Astrocyte of the spinal cord (primary cell): ENCODE results near the gene PAN2.

Experiments
- DNase-seq: peaks from one replicate; pipeline ENCODE4 v3.0.0; 2011; ENCODE audit warnings: low read depth, low spot score
- H3K4me3 ChIP-seq: 2 replicates; pipeline ENCODE4 v1.5.1; 2011; ENCODE audit warnings: low read depth, mild to moderate bottlenecking, low read length, moderate library complexity
- in situ Hi-C: cut with HindIII; loops from 2 replicates; pipeline ENCODE4 v1.10.0; 2017; ENCODE audit warnings: low sequenced_read_pairs
- TF ChIP-seq, protein P1 (sequence below): IDR thresholded peaks from 2 replicates; pipeline ENCODE4 v1.5.1; 2012; ENCODE audit warnings: low read depth, mild to moderate bottlenecking, low read length, inconsistent platforms

PAN2 gene

GRCh38 chr12:56317675-56318074 lies 16.1 kb downstream of the PAN2 start:
- in situ Hi-C loops = no loop called here
- TF ChIP-seq, protein P1, sequence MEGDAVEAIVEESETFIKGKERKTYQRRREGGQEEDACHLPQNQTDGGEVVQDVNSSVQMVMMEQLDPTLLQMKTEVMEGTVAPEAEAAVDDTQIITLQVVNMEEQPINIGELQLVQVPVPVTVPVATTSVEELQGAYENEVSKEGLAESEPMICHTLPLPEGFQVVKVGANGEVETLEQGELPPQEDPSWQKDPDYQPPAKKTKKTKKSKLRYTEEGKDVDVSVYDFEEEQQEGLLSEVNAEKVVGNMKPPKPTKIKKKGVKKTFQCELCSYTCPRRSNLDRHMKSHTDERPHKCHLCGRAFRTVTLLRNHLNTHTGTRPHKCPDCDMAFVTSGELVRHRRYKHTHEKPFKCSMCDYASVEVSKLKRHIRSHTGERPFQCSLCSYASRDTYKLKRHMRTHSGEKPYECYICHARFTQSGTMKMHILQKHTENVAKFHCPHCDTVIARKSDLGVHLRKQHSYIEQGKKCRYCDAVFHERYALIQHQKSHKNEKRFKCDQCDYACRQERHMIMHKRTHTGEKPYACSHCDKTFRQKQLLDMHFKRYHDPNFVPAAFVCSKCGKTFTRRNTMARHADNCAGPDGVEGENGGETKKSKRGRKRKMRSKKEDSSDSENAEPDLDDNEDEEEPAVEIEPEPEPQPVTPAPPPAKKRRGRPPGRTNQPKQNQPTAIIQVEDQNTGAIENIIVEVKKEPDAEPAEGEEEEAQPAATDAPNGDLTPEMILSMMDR = no peak
- DNase-seq = no peak
- H3K4me3 ChIP-seq = no peak overlapping the region

- TF ChIP-seq, protein P1 = no peak
- in situ Hi-C loops = no loop called here
These were observed 18.0 kb downstream of the PAN2 start, which contains the start of gene CNPY2 for GRCh38 chr12:56315622-56316473. CNPY2 (minus strand) TSS chr12:56315988; CDS start chr12:56315217, 771 bp downstream.

DNA sequence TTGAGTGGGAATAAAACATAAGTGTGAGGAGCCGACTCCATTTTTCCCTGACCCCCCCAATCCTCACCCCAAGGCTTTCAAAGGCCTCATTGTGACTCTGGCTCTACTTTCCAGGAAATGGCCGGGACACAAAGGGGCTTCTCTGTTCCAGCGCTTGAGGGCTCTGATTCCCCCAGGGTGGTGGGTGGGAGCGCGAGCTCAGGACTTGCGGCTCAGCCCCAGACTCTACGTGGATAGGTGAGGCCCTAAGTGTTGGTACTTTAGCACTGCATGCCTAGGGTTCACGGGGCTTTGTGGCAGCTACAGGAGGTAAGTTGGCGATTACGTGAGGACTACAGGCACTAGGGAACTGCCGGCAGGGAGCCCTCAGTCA lies 18.6 kb downstream of the PAN2 start:
- in situ Hi-C loops = no loop called here
- TF ChIP-seq, protein P1 = no peak
- H3K4me3 ChIP-seq = peak overlapping the region; percentile 84
- peak; percentile 10 for DNase-seq

More at GRCh38 chr12:56315622-56316473, 18.0 kb downstream of the PAN2 start, which contains the start of gene CNPY2:
- peak within 1 kb of the TSS; percentile 84 for H3K4me3 ChIP-seq
- DNase-seq = peak; percentile 98

DNA sequence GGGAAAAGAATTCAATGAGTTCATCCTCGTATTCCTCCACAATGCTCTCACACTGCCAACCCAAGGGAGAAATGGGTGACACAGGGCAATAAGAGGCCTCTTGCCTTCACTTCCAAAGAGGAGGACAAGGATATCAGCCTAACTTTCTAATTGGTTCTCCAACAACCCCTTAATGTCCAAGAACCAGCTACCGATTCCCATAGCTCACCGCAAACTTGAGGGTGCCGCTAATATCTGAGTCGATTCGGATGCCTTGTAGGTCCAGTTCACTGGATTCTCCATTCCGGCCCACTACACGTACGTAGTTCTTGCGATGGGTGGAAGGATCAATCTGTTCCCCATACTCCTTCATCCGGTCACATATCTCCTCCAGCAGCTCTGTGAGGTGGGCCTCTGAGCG lies 22.8 kb downstream of the PAN2 start:
- H3K4me3 ChIP-seq = no peak overlapping the region
- TF ChIP-seq, protein P1 = no peak
- in situ Hi-C loops = no loop called here
- no peak for DNase-seq

GRCh38 chr12:56308714-56309113 lies 25.1 kb downstream of the PAN2 start:
- no peak overlapping the region for H3K4me3 ChIP-seq
- TF ChIP-seq, protein P1 = no peak
- DNase-seq = no peak
- in situ Hi-C loops = no loop called here

DNA sequence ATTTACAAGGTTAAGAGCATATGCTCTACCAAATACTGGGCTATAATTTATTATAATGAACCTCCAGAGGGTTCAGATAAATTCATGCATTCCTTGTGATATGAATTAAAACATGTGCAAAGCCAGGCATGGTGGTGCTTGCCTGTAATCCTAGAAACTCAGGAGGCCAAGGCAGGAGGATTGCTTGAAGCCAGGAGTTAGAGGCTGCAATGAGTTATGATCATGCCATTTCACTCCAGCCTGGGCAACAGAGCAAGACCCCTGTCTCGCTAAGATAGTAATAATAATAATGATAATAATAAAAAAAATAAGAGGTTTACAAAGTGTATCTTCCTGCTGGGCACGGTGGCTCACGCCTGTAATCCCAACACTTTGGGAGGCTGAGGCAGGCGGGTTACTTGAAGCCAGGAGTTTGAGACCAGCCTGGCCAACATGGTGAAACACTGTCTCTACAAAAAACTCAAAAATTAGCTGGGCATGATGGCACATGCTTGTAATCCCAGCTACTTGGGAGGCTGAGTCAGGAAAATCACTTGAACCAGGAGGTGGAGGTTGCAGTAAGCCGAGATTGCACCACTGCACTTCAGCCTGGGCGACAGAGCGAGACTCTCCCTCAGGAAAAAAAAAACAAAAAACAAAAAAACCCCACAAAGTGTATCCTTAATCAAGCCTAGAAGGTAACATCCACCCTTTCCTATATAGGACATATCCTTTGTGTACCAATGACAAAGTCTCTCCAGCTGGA lies 26.4 kb downstream of the PAN2 start:
- in situ Hi-C loops = no loop called here
- TF ChIP-seq, protein P1 = no peak
- H3K4me3 ChIP-seq = no peak overlapping the region
- DNase-seq = no peak
